Measurements from ENCODE around the gene ACTR3C. TPM values are rescaled to one million over a fixed set of nuclear protein-coding genes. Genes with fewer than 3 reads are reported as not detected.

ACTR3C gene
- total RNA-seq, 4 donors from 2014 or later, result 5.5 to 12.3 (median 9.4) TPM

- DNase-seq (ENCODE audit: low spot score in 2 of 2), result no peak
- TF ChIP-seq POLR2A (IDR thresholded peaks at IDR 0.05) (no peak), CTCF (IDR thresholded peaks at IDR 0.05) (no peak)
- WGBS, 2 donors, result 92% methylated on average over 2 of the region's 2 CpGs
- no peak overlapping the region for H3K4me3 ChIP-seq (ENCODE audit: low read depth, poor library complexity, severe bottlenecking)
- intact Hi-C loops (cut with DNase I; ENCODE audit: low total_unique reads), result no loop called here
Measured at GRCh38 chr7:150359622-150360362, 36.4 kb upstream of the ACTR3C start.

- 91% methylated on average over 4 of the region's 4 CpGs for WGBS, 2 donors
- DNase-seq (ENCODE audit: low spot score in 2 of 2), result no peak
- no peak overlapping the region for H3K4me3 ChIP-seq (ENCODE audit: low read depth, poor library complexity, severe bottlenecking)
- intact Hi-C loops (cut with DNase I; ENCODE audit: low total_unique reads), result no loop called here
- TF ChIP-seq POLR2A (IDR thresholded peaks at IDR 0.05) (no peak), CTCF (IDR thresholded peaks at IDR 0.05) (no peak)
Measured at GRCh38 chr7:150358988-150359621, 35.8 kb upstream of the ACTR3C start.

GRCh38 chr7:150358433-150358832 lies 35.1 kb upstream of the ACTR3C start:
- H3K4me3 ChIP-seq (ENCODE audit: low read depth, poor library complexity, severe bottlenecking), result no peak overlapping the region
- no peak for DNase-seq (ENCODE audit: low spot score in 2 of 2)
- TF ChIP-seq POLR2A (IDR thresholded peaks at IDR 0.05), result no peak
- no peak for TF ChIP-seq CTCF (IDR thresholded peaks at IDR 0.05)
- 91 to 92% methylated on average over 4 of the region's 4 CpGs for WGBS, 2 donors
- intact Hi-C loops (cut with DNase I; ENCODE audit: low total_unique reads), result no loop called here

- intact Hi-C loops (cut with DNase I; ENCODE audit: low total_unique reads), result no loop called here
- WGBS, 2 donors, result 60 to 65% methylated on average over 13 of the region's 13 CpGs
- H3K4me3 ChIP-seq (ENCODE audit: low read depth, poor library complexity, severe bottlenecking), result no peak overlapping the region
- TF ChIP-seq CTCF (IDR thresholded peaks at IDR 0.05) (no peak), POLR2A (IDR thresholded peaks at IDR 0.05) (no peak)
- no peak for DNase-seq (ENCODE audit: low spot score in 2 of 2)
Measured at GRCh38 chr7:150357771-150358427, 34.6 kb upstream of the ACTR3C start.

GRCh38 chr7:150357270-150357669 lies 33.9 kb upstream of the ACTR3C start:
- intact Hi-C loops (cut with DNase I; ENCODE audit: low total_unique reads), result no loop called here
- DNase-seq (ENCODE audit: low spot score in 2 of 2), result no peak
- no peak overlapping the region for H3K4me3 ChIP-seq (ENCODE audit: low read depth, poor library complexity, severe bottlenecking)
- WGBS, 2 donors, result 42 to 45% methylated on average over 9 of the region's 9 CpGs
- TF ChIP-seq POLR2A (IDR thresholded peaks at IDR 0.05), result no peak
- TF ChIP-seq CTCF (IDR thresholded peaks at IDR 0.05), result no peak
